HL-60/S4 (cell line): Measurements from ENCODE around the gene CRHR2.
"Not testable (repeated sequence)": the region's sequence is repeated elsewhere in the genome, so short reads cannot be mapped to it uniquely, and the experiment has no call there.

Source experiments
- in situ Hi-C: fragments of 300-500 bp; cut with MboI; formaldehyde crosslinking; loops from 2 replicates; pipeline ENCODE4 v1.14.3; 2022; ENCODE audit warnings: low sequenced_read_pairs

CRHR2 gene

GRCh38 chr7:30682212-30683083, at the start of gene CRHR2:
Gene CRHR2 (minus strand): TSS chr7:30682456. CDS start chr7:30682280, 176 bp downstream.
- in situ Hi-C loops, result no loop called here

DNA sequence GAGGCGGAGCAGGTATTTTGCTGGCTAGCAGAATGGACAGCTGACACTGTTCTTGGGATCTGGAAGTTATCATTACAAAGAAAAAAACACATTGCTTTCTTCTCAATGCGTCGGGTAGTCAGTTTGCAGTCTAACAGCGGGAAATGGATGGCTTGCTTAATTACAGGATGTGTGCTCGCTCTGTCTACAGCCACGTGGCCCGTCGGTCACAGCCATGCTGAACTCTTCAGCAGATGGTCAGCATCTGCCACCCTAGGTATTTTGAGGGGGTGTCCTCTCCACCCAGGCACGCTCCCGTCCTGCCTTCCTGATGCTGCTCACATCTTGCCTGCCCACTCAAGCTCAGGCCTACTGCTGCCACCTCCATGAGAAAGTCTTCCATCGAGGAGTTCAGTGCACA, 49.3 kb upstream of the CRHR2 start:
- in situ Hi-C loops, result no loop called here

- in situ Hi-C loops, result no loop called here
These were observed 48.7 kb upstream of the CRHR2 start for GRCh38 chr7:30730996-30731395.

- in situ Hi-C loops, result no loop called here
These were observed 47.8 kb upstream of the CRHR2 start for GRCh38 chr7:30730097-30730496.

DNA sequence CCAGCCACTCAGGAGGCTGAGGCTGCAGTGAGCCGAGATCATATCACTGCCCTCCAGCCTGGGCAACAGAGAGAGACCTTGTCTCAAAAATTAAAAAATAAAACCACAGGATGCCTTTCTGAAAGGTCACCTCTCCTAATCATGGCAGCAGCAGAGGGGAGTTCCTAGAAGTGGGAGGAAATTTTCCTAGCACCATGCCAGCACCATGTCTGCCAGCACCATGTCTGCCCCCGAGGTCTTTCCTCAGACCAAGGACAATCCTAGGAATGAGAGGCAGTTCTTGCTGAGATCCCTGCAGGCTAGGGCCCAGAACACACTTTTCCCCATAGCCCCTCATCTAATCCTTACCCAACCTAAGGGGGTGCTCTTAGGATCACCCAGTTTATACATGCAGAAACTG, 47.4 kb upstream of the CRHR2 start:
- in situ Hi-C loops, result no loop called here

GRCh38 chr7:30728591-30729100, 46.4 kb upstream of the CRHR2 start:
- in situ Hi-C loops, result no loop called here

DNA sequence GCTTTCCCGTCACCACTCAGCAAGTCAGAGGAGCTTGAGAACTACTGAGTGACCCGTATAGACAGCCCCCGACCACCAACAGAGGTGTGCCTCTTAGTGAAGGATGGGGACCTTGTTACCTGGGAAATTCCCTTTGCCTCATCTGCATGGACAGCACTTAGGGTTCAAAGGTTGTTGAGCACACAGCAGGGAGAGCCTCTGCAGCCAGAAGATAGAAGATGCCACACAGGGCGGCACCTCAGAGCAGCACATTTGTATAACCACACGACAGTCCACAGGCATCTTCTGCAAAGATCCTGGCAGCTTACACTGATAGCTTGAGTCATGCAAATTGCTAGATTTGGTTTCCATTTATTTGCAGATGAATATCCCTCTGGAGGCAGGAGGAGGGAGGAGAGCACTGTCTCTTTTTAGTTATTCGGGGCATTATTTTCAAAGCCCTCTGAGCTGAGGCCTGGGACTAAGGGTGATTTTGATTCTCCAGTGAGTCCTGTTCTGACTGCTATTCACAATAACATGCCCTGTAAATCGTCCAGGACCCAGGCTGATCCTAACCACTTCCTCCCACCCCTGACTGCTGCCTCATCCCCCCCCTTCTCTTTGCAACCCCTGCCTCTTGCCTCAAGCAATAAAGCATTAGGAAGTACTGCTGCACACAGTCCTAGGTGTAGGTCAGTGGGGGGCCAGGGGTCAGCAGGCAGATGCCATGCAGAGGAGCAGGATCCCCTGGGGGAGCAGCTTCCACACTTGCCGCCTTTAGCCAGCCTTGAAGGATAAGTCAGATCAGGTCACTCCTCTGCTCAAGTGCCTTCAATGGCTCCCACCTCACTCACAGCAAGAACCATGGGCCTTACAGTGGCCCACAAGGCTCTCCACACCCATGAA, 45.0 kb upstream of the CRHR2 start:
- in situ Hi-C loops, result no loop called here

- in situ Hi-C loops, result no loop called here
These were observed 44.2 kb upstream of the CRHR2 start for GRCh38 chr7:30726296-30727006.

- in situ Hi-C loops, result no loop called here
These were observed 41.5 kb upstream of the CRHR2 start for GRCh38 chr7:30723776-30724175.

GRCh38 chr7:30722671-30723070, 40.4 kb upstream of the CRHR2 start:
- in situ Hi-C loops, result no loop called here

DNA sequence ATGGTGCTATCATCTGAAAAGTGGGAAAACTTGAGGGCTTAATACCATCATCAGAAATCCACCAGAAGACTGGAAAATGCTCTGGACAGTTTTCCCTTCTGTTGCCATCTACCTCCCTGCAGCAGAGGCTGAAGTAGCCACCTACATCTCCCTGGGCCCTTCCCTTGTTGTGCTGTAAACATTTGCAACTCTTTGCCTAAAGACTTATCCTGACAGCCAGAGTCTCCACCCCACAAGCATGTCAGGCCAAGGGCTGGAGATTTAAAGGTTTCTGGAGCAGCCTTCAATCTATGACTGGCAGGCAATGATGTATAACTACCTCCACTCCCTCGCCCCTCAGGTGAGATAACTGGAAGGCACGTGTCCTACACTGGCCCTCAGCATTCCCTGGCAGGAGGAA, 39.9 kb upstream of the CRHR2 start:
- in situ Hi-C loops, result no loop called here

- in situ Hi-C loops, result no loop called here
These were observed 39.0 kb upstream of the CRHR2 start for GRCh38 chr7:30721211-30721610.

DNA sequence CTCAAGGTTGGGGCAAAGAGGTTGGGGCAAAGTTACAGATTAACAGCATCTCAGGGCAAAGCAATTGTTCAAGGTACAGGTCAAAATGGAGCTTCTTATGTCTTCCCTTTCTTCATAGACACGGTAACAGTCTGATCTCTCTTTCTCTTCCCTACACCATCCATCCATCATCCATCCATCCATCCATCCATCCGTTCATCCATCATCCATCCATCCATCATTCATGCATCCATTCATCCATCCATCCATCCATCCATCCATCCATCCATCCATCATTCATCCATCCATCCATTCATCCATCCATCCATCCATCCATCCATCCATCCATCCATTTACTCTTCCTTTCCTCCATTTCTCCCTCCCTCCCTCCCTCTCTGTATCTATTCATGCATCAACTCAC, 37.2 kb upstream of the CRHR2 start:
- in situ Hi-C loops, result not testable (repeated sequence)

DNA sequence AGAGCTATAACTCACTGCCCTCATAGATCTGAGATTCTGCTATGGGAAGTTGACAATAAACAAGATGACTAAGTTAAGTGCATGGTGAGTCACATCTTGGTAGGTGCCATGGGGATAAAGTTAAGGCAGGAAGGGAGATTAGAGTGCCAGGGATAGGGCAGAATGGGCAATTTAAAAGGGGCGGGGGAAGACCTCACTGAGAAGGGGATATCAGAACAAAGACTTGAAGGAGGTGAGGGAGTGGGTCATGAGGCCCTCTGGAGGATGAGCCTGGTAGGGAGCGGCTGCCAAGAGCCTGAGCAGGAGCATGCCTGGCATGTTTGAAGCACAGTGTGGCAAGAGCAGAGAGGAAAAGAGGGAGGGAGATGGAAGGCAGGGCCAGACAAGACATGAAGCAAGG, 34.9 kb upstream of the CRHR2 start:
- in situ Hi-C loops, result no loop called here

DNA sequence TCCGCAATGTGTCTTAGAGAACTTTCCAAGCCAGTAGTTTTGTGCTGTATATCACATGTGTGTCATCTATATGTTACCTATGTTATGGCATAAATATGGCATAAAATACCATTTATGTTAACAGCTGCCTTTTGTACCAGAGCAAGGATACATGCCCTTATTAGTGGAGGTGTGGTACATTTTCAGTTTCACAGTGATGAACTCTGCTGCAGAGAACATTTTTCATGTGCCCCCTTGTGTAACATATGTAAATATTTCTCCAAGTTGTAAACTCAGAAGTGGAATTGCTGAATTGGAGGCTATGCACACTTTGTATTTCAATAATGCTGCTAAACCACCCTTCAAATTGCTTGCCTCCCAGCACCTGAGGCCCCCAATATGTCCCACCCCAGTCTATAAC, 31.9 kb upstream of the CRHR2 start:
- in situ Hi-C loops, result no loop called here

DNA sequence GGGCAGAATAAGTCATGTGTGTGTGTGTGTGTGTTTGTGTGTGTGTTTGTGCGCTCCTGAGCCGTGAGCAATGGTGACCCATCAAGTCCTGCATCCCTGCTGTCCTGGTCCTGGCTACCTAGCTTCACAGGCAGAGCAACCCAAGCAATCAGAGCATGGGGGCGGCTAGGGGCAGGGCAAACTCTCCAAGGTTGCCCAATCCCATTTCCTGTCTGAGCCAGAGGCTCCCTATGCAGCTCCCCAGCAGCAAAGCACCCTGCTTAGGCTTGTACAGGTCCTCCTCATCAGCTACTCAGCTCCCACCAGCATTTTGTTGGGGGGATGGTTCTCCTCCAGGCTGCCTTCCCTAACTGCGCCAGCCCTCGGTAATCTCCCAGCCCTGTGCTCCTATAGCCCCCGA, 31.1 kb upstream of the CRHR2 start:
- in situ Hi-C loops, result no loop called here

GRCh38 chr7:30710669-30711068, 28.4 kb upstream of the CRHR2 start:
- in situ Hi-C loops, result no loop called here

GRCh38 chr7:30709549-30709948, 27.3 kb upstream of the CRHR2 start:
- in situ Hi-C loops, result no loop called here

DNA sequence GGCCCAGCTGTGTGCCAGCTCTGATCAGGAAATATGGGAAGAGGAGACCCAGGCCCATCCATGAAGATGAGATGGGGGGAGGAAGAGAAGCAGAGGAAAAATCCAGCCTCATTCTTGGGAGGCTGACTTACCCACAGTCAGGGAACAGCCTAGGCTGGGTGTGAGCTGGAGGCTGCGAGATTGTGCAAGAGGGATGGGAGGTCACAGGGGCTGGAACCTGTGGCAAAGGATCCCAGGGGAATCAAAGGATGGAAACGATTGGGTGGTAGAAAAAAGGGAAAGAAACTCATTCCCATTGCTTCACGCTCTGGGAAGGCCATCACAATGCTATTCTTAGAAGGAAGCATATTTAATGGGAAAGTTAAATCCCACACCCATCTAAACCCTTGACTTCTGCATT, 26.7 kb upstream of the CRHR2 start:
- in situ Hi-C loops, result no loop called here

DNA sequence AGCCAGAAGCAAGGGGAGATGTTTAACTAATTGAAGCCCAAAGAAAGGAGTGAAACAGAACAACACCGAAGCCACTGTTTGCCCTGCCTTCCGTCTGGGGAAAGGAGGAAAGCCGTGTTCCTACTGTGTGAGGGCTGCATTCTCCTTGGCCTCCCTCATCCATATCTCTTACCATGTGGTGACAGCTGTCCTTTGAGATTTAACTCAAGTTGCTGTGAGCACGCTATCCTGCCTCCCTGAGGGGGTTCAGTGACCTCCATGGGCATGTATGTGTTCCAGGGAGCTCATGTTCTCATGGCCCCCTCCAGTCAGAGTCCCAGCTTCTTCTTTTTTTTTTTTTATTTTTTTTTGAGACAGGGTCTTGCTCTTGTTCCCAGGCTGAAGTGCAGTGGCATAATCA, 26.2 kb upstream of the CRHR2 start:
- in situ Hi-C loops, result no loop called here
